GM12801 (cell line): ENCODE results near the gene LRRC8C.

Experiments
- TF ChIP-seq, protein P1 (sequence below): IDR thresholded peaks from one replicate; pipeline ENCODE4 v1.5.1; 2011; ENCODE audit warnings: control low read depth; ENCODE audit not compliant: insufficient read length; ENCODE audit errors: extremely low read depth

The LRRC8C gene

GRCh38 chr1:89732643-89733222 is 99.8 kb downstream of the LRRC8C start:
- TF ChIP-seq, protein P1, sequence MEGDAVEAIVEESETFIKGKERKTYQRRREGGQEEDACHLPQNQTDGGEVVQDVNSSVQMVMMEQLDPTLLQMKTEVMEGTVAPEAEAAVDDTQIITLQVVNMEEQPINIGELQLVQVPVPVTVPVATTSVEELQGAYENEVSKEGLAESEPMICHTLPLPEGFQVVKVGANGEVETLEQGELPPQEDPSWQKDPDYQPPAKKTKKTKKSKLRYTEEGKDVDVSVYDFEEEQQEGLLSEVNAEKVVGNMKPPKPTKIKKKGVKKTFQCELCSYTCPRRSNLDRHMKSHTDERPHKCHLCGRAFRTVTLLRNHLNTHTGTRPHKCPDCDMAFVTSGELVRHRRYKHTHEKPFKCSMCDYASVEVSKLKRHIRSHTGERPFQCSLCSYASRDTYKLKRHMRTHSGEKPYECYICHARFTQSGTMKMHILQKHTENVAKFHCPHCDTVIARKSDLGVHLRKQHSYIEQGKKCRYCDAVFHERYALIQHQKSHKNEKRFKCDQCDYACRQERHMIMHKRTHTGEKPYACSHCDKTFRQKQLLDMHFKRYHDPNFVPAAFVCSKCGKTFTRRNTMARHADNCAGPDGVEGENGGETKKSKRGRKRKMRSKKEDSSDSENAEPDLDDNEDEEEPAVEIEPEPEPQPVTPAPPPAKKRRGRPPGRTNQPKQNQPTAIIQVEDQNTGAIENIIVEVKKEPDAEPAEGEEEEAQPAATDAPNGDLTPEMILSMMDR = no peak

DNA sequence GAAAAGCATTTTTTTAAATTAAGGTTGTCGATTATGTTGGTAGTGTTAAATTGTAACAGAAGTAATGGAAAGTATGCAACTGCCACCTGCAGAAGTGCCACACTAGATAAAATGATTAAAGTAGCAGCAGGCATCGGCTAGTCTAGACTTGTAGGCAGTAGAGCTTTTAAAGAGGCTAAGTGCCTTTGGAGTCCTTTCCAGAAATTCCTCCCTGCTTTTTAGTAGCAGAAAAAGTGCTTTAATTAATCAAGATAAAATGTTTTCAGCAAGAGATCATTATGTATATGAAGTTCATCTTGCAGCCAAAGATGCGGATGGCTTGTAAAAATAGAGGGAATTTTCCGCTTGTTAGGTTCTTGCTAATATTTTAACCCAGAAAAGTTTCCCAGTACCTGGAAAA is 100.8 kb downstream of the LRRC8C start:
- TF ChIP-seq, protein P1 = no peak

DNA sequence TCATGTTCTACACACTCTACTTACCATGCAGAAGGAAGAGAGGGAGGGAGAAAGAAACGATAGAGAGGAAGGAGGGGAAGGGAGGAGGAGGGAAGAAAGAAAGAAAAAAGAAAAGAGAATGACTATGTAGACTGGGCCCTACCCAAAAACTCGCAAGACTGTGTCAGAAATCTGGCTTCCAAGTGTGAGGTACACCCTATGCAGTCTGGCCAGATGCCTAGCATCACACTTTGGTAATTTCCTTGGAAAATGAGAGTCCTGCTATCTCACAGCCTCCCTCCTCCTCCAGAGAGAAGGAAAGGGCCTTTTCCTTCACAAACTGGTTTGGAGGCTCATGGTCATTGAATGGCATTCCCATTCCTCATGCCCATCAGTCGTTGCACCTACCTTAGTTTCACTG is 101.5 kb downstream of the LRRC8C start:
- TF ChIP-seq, protein P1 = no peak

GRCh38 chr1:89735479-89735878 is 102.6 kb downstream of the LRRC8C start:
- TF ChIP-seq, protein P1 = no peak

- TF ChIP-seq, protein P1 = no peak
Measured at GRCh38 chr1:89736937-89737733, 104.2 kb downstream of the LRRC8C start.

GRCh38 chr1:89737985-89738510 is 105.1 kb downstream of the LRRC8C start:
- TF ChIP-seq, protein P1 = no peak

DNA sequence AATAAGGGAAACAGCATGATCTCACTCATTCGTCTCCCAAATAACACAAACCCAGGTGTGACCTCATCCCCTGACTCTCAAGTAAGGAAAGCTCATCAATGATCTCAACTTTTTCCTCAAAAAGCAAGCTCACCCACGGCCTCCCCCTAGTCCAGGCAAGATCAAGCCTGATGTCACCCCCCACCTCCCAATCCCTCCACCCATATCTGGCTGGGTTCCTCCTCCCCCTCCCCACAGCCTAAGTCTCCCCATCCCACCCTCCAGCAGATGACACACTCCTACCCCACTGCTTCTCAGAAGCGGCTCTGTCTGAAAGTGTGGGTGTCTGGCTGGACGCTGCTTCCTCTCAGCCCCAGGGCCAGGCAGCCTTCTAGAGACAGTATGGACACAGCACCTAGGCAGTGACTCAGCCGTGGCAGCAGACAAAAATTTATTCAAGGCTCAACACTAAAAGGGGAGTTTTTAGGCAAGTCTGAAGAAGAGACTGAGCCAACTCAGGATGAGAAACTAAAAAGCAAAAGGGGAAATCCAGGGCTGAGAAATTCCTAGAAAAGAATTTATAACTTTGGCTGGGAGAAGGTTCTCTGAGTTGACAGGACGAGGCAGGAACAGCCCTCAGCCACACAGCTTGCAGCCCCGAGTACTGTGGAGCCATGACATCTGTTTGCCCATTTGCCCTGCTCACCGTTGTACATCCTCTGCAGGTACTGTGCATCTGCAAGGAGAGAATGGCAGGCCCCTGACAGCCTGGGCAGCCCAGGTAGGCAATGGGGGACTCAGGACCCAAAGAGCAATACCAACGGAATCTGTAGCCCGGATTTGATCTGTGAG is 106.3 kb downstream of the LRRC8C start:
- TF ChIP-seq, protein P1 = no peak
